CD4-positive, alpha-beta T cell treated with Interleukin-12 subunit alpha and Interleukin-12 subunit beta, for 1 hour (primary cell): ENCODE results near the gene LIAS.
"Not testable (repeated sequence)": the region's sequence is repeated elsewhere in the genome, so short reads cannot be mapped to it uniquely, and the experiment has no call there.

Experiments
- DNase-seq: peaks from one replicate; pipeline ENCODE4 v3.0.0-alpha.2; 2020

The LIAS gene

GRCh38 chr4:39453738-39454137, 5.1 kb upstream of the LIAS start:
- DNase-seq: no peak

- DNase-seq: no peak
These were observed 3.4 kb upstream of the LIAS start for GRCh38 chr4:39455486-39455885.

GRCh38 chr4:39456946-39457763, 1.7 kb upstream of the LIAS start:
- DNase-seq: no peak

GRCh38 chr4:39458161-39458504, 723 bp upstream of the LIAS start:
- not testable (repeated sequence) for DNase-seq

GRCh38 chr4:39464886-39465501, 6.1 kb downstream of the LIAS start:
- no peak for DNase-seq

- DNase-seq: no peak
These were observed 7.9 kb downstream of the LIAS start for GRCh38 chr4:39466747-39467146.

GRCh38 chr4:39467464-39467863, 8.6 kb downstream of the LIAS start:
- DNase-seq: no peak

GRCh38 chr4:39469429-39470077, 10.7 kb downstream of the LIAS start:
- peak; percentile 59 for DNase-seq

GRCh38 chr4:39470402-39470801, 11.5 kb downstream of the LIAS start:
- no peak for DNase-seq

- DNase-seq: no peak
These were observed 13.5 kb downstream of the LIAS start for GRCh38 chr4:39472396-39472795.

- DNase-seq: no peak
These were observed 17.5 kb downstream of the LIAS start for GRCh38 chr4:39476187-39476895.

GRCh38 chr4:39480251-39480650, 21.4 kb downstream of the LIAS start:
- no peak for DNase-seq

- DNase-seq: no peak
These were observed 22.2 kb downstream of the LIAS start for GRCh38 chr4:39480902-39481695.

GRCh38 chr4:39484582-39485272, 25.9 kb downstream of the LIAS start:
- no peak for DNase-seq

GRCh38 chr4:39486221-39486804, 27.5 kb downstream of the LIAS start:
- no peak for DNase-seq

- no peak for DNase-seq
These were observed 31.5 kb downstream of the LIAS start for GRCh38 chr4:39490322-39490721.

- DNase-seq: no peak
These were observed 35.5 kb downstream of the LIAS start for GRCh38 chr4:39494354-39494753.

- DNase-seq: no peak
These were observed 36.8 kb downstream of the LIAS start for GRCh38 chr4:39495446-39496213.

GRCh38 chr4:39497909-39498726, 39.3 kb downstream of the LIAS start:
- no peak for DNase-seq

GRCh38 chr4:39498727-39499020, 39.8 kb downstream of the LIAS start:
- DNase-seq: no peak
